ENCODE results near the gene LIAS. TPM values are rescaled to one million over a fixed set of nuclear protein-coding genes. Genes with fewer than 3 reads are reported as not detected.

LIAS gene
- polyA plus RNA-seq, 1 donor from 2014 or later: 24.6 TPM

- Histone ChIP-seq H3K9me3 (ENCODE audit: low read length) (peaks cover 4% of the 10 kb centered on the region), H3K4me2 (ENCODE audit: low read length) (peak overlapping the region; percentile 100), H3K4me3 (ENCODE audit: low read length) (peak overlapping the region; percentile 96), H4K20me1 (ENCODE audit: insufficient read depth) (no peaks in the 10 kb centered on the region), H3K36me3 (ENCODE audit: insufficient read depth, low read length) (no peaks in the 10 kb centered on the region), H2AFZ (ENCODE audit: low read depth, low read length) (peak overlapping the region; percentile 90), H3K27me3 (ENCODE audit: insufficient read depth, low read depth, low read length) (no peaks in the 10 kb centered on the region), H3K9ac (ENCODE audit: low read length) (peak overlapping the region; percentile 89), H3K27ac (ENCODE audit: low read length) (peak overlapping the region; percentile 90), H3K79me2 (replicated peaks; ENCODE audit: insufficient read depth, low read length) (peaks cover 41% of the 10 kb centered on the region), H3K9me2 (ENCODE audit: insufficient read depth, low read length) (no peaks in the 10 kb centered on the region), H3F3A (ENCODE audit: insufficient read depth, low read length, poor library complexity, severe bottlenecking) (peaks cover 5% of the 10 kb centered on the region)
- TF ChIP-seq MXI1 (conservative IDR thresholded peaks at IDR 0.05; ENCODE audit: poor library complexity, severe bottlenecking): no peak
- TF ChIP-seq SMC3 (conservative IDR thresholded peaks at IDR 0.05; ENCODE audit: poor library complexity): no peak
- no peak for TF ChIP-seq CTCF (IDR thresholded peaks at IDR 0.05; ENCODE audit: poor library complexity, severe bottlenecking)
- TF ChIP-seq POLR2AphosphoS5 (IDR thresholded peaks at IDR 0.05): no peak
- TF ChIP-seq REST (IDR thresholded peaks at IDR 0.05; ENCODE audit: borderline replicate concordance): no peak
- TF ChIP-seq EP300 (conservative IDR thresholded peaks at IDR 0.05; ENCODE audit: poor library complexity, severe bottlenecking): no peak
- no peak for TF ChIP-seq TAF1 (IDR thresholded peaks at IDR 0.05; ENCODE audit: low read depth)
- TF ChIP-seq RAD21 (conservative IDR thresholded peaks at IDR 0.05): no peak
- no peak for TF ChIP-seq EZH2 (IDR thresholded peaks at IDR 0.05; ENCODE audit: borderline replicate concordance, insufficient read depth, low read length, poor library complexity, severe bottlenecking)
Measured at GRCh38 chr4:39528061-39528465, 69.2 kb downstream of the LIAS start.

Small RNAs within 50 kb of the gene (small RNA-seq; reads per million reads assigned to genes)
- gene MIR5591 (0 reads per million in 3 experiments), gene RF00019 (0 to 1.2 (median 0) reads per million in 3 experiments)

Other genes with a start within 250 kb of the LIAS start
- 17.3 and 20.7 TPM in 2 replicates for gene RFC1, start 92.7 kb upstream of the LIAS start, polyA plus RNA-seq
- gene KLB, start 52.1 kb upstream of the LIAS start, polyA plus RNA-seq: not detected in 2 replicates
- 5,091 and 5,676 TPM in 2 replicates for gene RPL9, start 134 bp upstream of the LIAS start, polyA plus RNA-seq
- gene UGDH, start 68.4 kb downstream of the LIAS start, polyA plus RNA-seq: 13.4 and 21.1 TPM in 2 replicates
- gene SMIM14, start 179.8 kb downstream of the LIAS start, polyA plus RNA-seq: 42.3 and 55.6 TPM in 2 replicates
- gene UBE2K, start 239.1 kb downstream of the LIAS start, polyA plus RNA-seq: 44.0 and 45.8 TPM in 2 replicates